IPS-NIHi11 (cell line): ENCODE results near the gene ZNF280B.
A peak's percentile ranks its signal among the peaks of the same experiment; 100 is the strongest.
"Not testable (repeated sequence)": the region's sequence is repeated elsewhere in the genome, so short reads cannot be mapped to it uniquely, and the experiment has no call there.

Source experiments
- DNase-seq: peaks from one replicate; pipeline ENCODE4 v3.0.0; 2012; ENCODE audit warnings: mixed read lengths, low spot score

Gene ZNF280B

GRCh38 chr22:22534604-22535415 lies 26.3 kb upstream of the ZNF280B start:
- DNase-seq, result no peak

DNA sequence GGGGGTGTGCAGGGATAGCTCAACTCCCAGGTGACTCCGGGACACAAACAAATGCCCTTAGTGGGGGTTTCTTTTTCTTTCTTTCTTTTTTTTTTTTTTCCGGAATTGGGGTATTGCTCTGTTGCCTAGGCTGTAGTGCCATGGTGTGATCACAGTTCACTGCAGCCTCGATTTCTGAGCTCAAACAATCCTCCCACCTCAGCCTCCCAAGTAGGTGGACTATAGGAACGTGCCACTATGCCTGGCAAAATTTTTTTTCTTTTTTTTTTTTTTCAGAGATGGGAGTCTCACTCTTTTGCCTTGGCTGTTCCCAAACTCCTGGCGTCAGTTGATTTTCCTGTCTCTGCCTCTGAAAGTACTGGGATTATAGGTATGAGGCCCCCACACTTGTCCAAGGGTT lies 25.3 kb upstream of the ZNF280B start:
- no peak for DNase-seq

DNA sequence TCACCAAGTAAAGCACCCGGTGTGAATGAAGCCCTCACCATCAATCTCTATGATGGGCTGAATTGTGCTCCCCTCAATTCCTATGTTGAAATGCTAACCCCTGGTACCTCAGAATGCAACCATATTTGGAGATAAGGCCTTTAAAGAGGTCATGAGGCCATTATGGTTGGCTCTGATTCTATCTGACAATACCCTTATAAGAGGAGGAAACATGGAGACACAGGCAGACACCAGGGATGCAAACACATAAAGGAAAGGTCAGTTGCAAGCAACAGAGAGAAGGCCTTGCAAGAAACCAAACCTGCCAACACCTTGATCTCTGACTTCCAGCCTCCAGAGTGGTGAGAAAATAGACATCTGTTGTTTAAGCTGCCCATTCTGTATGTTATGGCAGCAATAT lies 24.9 kb upstream of the ZNF280B start:
- no peak for DNase-seq

DNA sequence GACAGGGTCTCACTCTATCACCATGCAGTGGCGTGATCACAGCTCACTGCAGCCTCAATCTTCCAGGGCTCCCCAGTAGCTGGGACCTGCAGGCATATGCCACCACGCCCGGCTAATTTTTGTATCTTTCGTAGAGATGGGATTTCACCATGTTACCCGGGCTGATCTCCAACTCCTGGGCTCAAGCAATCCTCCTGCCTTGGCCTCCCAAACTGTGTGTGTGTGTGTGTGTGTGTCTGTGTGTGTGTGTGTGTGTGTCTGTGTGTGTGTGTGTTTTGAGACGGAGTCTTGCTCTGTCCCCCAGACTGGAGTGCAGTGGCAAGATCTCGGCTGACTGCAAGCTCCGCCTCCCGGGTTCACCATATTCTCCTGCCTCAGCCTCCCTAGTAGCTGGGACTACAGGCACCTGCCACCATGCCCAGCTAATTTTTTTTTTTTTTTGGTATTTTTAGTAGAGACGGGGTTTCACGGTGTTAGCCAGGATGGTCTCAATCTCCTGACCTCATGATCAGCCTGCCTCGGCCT lies 24.1 kb upstream of the ZNF280B start:
- DNase-seq, result not testable (repeated sequence)

DNA sequence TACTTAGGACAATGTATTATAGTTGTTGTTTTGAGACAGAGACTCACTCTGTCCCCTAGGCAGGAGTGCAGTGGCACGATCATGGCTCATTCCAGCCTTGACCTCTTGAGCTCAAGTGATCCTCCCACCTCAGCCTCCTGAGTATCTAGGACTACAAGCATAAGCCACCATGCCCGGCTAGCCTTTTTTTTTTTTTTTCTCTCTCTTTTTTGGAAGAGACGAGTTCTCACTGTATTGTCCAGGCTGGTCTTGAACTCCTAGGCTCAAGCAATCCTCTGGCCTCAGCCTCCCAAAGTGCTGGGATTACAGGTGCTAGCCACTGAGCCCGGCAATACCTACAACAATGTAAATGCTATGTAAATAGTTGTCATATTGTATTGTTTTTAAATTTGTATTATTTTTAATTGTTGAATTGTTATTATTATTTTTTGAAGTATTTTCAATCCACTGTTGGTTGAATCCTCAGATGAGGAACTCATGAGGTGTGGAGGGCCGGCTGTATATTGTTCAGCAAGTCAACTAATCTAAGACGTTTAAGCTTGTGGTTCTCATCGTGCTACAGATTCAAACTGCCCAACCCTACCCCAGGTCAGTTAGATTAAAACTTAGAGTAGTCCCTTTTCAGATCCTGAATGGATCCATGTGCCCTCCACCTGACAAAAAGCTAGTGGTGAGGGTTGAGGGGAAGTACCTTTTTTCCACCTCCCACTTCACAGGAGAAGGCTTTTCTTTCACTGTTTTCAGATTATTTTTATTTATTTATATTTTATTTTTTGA lies 23.4 kb upstream of the ZNF280B start:
- no peak for DNase-seq

GRCh38 chr22:22528780-22529179 lies 20.2 kb upstream of the ZNF280B start:
- DNase-seq, result no peak

DNA sequence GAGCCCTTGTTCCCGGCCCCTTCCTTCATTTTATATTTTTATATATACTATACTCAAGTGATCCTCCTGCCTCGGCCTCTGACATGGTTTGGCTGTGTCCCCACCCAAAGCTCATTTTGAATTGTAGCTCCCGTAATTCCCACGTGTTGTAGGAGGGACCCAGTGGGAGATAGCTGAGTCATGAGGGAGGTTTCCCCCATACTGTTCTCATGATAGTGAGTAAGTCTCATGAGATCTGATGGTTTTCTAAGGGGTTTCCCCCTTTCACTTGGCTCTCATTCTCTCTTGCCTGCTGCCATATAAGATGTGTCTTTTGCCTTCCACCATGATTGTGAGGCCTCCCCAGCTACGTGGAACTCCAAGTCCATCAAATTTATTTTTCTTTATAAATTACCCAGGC lies 18.8 kb upstream of the ZNF280B start:
- no peak for DNase-seq

- DNase-seq, result no peak
These were observed 17.8 kb upstream of the ZNF280B start for GRCh38 chr22:22526125-22526912.

GRCh38 chr22:22523494-22523893 lies 15.0 kb upstream of the ZNF280B start:
- DNase-seq, result no peak

GRCh38 chr22:22521631-22522030 lies 13.1 kb upstream of the ZNF280B start:
- no peak for DNase-seq

GRCh38 chr22:22520667-22521602 lies 12.4 kb upstream of the ZNF280B start:
- peak; percentile 16 for DNase-seq

GRCh38 chr22:22520020-22520656 lies 11.6 kb upstream of the ZNF280B start, which contains the start of gene ZNF280A:
TSS of gene ZNF280A (minus strand) at chr22:22520270. CDS start at chr22:22515630, 4,640 bp downstream.
- DNase-seq, result peak; percentile 13

DNA sequence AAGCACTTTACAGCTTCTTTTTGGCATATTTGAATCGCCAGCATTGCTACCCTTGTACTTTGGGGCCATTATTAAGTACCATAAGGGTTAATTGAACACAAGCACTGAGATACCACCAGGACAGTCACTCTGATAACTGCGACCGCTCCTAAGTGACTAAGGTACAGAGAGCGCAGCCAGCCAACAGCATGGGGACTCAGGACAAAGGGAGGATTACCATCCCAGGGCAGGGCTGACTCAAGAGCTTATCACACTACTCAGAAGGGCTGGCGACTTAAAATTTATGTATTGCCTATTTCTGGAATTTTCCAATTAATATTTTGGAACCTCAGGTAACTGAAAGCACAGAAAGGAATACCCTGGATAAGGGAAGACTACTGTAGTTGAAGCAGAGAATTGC lies 11.0 kb upstream of the ZNF280B start:
- DNase-seq, result no peak

- DNase-seq, result no peak
These were observed 8.4 kb upstream of the ZNF280B start for GRCh38 chr22:22516992-22517391.

DNA sequence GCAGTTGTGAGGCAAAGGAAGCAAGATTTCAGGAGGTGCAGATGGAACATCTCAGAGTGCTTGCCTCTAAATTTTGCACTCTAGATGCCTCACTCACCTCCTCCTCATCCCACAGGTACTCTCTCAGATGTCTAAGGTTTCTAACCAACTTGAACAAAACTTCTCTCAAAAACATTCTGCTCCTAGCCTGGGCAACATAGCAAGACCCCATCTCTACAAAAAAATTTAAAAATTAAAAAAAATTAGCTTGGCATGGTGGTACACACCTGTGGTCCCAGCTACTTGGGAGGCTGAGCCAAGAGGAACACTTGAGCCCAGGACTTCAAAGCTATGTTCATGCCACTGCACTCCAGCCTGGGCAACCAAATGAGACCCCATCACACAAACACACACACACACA lies 7.3 kb upstream of the ZNF280B start:
- no peak for DNase-seq

DNA sequence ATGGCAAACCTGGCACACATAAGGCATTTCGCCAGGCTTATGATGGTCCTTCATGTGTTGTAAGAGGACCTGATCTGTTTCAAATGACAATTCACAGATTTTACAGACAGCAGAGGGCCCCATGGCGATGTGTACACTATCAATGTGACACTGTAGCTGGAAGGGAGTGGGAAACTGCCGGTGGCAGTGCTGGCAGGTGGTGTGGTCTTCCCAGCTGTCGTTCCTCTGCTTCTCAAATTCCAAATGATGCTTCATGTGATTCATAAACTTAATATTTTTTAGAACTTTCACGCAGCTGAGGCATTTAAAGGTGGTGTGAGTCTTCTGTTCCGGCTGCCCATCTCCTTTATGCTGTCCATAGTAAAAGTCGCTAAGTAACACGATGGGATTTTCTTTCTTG lies 5.9 kb upstream of the ZNF280B start:
- not testable (repeated sequence) for DNase-seq

GRCh38 chr22:22513619-22514018 lies 5.1 kb upstream of the ZNF280B start:
- no peak for DNase-seq

DNA sequence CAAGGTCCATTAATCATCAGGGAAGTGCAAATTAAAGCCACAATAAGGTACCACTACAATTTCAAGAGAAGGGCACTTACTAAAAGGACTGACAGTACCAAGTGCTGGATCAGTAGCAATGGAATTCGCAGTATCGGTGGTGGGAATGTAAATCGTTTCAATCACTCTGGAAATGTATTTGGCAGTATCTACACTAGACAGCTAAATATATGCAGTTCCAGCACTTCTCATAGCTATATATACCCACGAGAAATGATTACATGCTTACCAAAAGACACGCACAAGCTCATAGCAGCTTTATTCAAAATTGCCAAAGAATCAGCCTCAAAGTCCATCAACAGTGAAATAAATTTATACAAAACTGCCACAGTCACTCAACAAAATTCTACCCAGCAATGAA lies 4.4 kb upstream of the ZNF280B start:
- no peak for DNase-seq

GRCh38 chr22:22510833-22511232 lies 2.3 kb upstream of the ZNF280B start:
- DNase-seq, result not testable (repeated sequence)

GRCh38 chr22:22509912-22510311 lies 1.4 kb upstream of the ZNF280B start:
- not testable (repeated sequence) for DNase-seq
